Pons (tissue), 1 donor: ENCODE measurements around the gene DPH2.
A peak's percentile ranks its signal among the peaks of the same experiment; 100 is the strongest.

Source experiments
- DNase-seq: peaks from one replicate; pipeline ENCODE4 v3.0.0-alpha.2; 2016; ENCODE audit warnings: low spot score

The DPH2 gene

GRCh38 chr1:43983253-43983899 lies 13.6 kb downstream of the DPH2 start:
- no peak for DNase-seq

DNA sequence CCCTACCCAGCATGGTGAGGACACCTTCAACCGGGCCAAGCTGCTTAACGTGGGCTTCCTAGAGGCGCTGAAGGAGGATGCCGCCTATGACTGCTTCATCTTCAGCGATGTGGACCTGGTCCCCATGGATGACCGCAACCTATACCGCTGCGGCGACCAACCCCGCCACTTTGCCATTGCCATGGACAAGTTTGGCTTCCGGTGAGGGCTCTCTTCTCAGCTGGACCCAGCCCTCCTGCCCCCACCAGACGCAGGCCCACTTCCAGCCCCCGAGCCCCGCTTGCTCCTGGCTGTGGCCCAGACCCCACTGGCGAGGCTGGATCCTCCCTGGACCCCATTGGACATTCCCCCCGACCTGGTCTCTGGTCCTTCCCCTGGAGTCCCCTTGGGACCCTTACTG lies 15.0 kb downstream of the DPH2 start:
- no peak for DNase-seq

DNA sequence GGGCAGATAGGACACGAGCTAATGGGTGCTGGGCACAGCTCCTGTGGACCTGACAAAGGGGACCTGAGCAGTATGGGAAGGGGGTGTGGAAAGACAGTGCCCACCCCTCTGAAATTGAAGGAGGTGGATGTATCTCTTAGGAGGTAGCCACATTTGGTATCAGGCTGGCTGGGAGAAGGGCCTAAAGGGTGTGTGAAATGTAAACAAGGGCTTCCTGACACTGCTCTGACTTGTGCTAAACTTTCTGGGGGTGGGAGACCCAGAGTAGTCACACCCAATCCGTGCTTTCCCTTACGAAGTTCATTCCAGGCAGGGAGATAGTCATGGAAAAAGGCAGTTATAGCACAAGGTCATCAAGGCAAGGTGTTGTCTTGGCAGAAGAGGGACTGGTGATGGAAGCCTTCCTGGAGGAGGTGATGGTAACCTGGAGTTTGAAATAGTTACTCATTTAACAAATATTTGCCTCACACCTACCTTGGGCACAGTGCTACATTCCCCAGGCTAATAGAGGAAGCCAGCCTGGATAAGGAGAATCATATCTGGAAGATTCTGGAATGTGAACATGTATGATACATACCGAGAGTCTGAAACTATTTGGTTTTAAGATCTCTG lies 16.3 kb downstream of the DPH2 start:
- DNase-seq: no peak

- DNase-seq: no peak
These were observed 16.9 kb downstream of the DPH2 start for GRCh38 chr1:43986712-43987111.

DNA sequence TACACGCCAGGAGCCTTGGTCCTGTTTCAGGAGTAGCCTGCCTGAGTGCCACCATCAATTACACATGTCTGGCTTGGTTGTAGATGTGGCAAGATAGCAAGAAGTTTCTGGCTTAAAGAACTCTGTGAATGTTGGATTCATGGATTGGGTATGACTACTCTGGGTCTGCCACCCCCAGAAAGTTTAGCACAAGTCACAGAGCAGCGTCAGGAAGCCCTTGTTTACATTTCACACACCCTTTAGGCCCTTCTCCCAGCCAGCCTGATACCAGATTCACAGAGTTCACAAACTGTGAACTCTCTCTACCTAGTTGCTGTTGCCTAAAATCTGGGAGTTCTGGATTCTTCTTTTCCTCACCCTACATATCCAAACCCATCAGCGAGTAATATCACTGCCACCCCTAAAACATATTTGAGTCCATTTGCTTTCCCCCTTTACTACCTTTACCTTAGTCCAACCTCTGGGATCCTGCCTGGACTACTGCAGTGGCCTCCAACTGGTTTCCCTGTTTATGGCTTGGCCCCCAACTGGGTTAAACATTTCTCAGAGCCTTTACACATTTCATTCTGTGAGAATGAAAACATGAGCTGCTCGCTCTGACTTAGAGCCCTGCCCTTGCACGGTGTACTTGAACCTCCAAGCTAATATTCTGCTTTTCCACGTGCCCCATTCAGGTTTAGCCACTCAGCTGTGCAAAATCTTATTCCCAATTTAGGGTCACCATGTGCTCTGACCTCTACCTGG lies 17.5 kb downstream of the DPH2 start:
- DNase-seq: no peak

DNA sequence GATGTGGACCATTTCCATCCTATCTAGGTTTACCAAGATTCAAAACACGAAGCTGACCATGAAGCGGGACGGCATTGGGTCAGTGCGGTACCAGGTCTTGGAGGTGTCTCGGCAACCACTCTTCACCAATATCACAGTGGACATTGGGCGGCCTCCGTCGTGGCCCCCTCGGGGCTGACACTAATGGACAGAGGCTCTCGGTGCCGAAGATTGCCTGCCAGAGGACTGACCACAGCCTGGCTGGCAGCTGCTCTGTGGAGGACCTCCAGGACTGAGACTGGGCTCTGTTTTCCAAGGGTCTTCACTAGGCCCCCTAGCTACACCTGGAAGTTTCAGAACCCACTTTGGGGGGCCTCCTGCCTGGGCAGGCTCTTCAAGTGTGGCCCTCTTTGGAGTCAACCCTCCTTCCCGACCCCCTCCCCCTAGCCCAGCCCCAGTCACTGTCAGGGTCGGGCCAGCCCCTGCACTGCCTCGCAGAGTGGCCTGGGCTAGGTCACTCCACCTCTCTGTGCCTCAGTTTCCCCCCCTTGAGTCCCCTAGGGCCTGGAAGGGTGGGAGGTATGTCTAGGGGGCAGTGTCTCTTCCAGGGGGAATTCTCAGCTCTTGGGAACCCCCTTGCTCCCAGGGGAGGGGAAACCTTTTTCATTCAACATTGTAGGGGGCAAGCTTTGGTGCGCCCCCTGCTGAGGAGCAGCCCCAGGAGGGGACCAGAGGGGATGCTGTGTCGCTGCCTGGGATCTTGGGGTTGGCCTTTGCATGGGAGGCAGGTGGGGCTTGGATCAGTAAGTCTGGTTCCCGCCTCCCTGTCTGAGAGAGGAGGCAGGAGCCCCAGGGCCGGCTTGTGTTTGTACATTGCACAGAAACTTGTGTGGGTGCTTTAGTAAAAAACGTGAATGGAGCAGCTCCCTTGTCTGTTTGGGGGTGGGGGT lies 20.7 kb downstream of the DPH2 start:
- DNase-seq: no peak

DNA sequence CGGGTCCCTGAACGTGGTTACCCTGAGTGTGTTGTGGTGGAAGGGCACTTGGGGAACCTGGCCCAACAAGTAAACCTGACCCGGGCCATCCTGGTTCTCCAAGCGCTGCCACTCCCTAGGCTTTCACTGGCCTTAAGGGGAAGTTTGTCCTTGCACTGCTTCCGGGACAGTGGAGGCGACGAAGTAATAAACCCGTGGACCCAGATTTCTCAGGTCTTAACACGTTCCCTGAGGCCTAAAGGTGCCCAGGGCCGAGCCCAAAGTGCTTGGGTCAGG lies 21.3 kb downstream of the DPH2 start:
- DNase-seq: peak; percentile 30

DNA sequence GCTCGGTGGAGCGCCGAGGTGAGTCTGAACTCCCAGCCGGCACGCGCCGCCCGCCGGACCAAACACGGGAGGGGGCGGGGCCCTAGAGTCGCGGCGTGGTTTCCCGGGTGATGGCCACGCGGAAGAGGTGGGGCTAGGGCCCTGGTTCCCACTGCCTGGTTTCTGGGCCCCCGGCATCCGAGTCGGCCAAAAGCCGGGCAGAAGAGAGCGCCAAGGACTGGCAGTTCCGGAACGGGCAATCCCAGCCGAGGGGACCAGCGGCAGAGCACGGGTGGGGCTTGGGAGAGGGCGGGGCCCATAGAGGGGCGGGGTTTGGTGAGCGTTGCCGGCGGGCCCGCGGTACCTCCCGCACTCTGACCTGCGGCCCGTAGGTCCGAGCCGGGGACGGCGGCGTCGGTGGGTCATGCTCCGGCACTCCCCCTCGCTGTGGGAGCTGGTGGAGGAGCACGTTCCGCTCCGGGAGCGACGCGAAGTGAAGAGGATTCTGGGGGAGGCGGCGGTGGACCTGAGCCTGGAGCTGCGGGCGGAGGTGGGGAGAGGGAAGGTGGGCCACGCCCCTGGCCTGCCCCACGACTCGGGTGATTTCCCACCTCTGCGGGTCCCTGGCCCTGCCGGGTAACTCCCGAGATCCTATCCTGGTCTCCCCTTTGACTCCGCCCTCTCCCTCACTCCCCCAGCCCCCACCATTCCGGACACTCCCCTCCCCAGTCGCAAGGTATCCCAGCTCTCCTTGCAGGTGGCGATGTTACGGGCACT lies 21.8 kb downstream of the DPH2 start, which contains the start of gene CCDC24:
Gene CCDC24, plus strand, starts transcription at position 124 of the 756 bp plus-strand sequence. Its CDS starts 280 bp downstream, at position 404.
- DNase-seq: peak; percentile 67

DNA sequence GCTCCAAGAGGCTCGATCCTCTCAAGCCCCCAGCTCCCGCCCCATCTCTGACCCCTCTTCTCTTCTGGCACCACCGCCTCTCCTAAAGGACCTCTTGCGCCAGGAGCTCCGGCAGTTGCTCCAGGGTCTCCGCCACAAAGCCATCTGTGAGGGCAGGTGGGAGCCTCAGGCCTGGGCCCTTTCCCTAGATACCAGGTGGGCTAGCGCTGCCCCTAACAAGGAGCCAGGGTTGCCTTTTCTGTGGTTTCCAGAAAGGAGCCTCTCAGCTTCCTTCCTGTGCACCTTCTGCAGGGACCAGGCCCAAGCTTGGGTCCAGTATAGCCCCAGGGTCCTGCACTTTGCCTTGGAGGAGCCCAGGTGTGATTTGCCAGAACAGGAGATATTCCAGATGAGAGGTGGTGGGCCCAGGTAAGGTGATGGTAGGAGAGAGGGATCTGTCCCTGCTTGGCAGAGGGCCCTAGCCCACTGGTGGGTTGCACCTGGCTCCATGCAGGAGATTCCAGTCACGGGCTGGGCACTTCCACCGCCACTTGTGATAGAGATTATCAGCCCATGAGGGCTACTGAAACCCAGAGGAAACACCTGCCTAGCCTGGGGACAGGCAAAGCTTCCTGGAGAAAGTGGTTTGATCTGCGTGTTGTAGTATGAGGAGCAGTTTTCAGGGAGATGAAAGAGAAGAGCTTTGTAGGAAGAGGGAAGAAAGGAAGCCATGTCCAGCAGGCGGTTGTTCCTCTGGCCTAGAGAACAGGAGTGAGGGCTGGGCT lies 22.6 kb downstream of the DPH2 start:
- no peak for DNase-seq

DNA sequence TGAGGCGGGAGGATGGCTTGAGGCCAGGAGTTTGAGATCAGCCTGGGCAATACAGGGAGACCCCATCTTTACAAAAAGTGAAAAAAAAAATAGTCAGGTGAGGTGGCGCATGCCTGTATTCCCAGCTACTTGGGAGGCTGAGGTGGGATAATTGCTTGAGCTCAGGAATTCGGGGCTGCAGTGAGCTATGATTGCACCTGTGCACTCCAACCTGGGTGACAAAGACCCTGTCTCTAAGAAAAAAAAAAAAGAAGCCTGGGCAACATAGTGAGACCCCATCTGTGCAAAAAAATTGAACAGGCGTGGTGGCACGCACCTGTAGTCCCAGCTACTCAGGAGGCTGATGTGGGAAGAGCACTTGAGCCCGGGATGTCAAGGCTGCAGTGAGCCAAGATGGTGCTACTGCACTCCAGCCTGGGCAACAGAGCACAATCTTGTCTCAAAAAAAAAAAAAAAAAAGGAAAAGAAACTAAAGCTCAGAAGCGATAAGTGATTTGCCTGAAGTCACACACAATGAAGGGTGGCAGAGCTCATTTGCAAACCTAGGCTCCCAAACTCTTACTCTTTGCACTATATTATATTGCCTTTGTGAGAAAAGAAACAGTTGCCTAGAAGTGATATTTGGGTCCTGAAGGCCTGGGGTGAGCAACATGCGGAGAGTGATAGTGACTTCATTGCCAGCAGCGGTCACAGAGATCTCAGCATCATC lies 23.6 kb downstream of the DPH2 start:
- no peak for DNase-seq

- DNase-seq: no peak
These were observed 24.3 kb downstream of the DPH2 start for GRCh38 chr1:43994071-43994470.

- no peak for DNase-seq
These were observed 25.3 kb downstream of the DPH2 start for GRCh38 chr1:43994794-43995790.

DNA sequence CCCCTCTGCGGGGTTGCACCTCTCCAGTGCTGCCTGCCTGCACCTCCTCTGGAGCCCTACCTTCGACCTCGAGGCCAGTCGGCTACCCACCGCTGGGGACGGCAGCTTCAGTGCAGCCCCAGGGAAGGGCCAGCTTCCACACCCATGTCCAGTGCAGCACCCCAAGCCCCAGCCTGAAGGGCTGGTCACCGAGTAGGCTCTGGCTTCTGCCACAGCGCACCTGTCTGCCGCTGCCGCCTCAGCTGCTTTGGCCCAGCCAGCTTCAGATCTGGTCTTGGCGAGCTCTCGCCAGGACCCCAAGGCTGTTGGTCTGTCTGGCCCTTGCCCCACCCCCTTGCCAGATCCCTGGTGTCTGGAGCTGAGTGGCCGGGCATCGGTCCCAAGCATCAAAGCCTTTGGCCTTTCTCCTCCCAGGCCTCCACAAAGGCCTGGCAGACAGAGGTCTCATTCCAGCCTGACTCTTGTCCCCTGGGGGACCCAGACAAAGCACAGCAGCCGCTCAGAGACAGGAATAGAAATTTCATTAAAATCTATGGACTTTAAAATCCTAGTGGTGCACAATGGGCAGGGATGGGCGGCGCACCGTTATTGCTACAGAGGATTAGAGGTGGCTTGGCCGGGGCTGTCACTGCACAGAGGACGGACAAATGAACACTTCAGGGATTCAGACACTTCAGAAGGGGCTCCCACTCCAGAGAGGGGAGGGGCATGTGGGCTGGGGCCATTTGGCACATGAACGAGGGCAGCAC lies 26.3 kb downstream of the DPH2 start:
- DNase-seq: no peak

GRCh38 chr1:43996733-43997115 lies 26.9 kb downstream of the DPH2 start:
- no peak for DNase-seq

GRCh38 chr1:43997295-43997999 lies 27.6 kb downstream of the DPH2 start:
- DNase-seq: no peak

DNA sequence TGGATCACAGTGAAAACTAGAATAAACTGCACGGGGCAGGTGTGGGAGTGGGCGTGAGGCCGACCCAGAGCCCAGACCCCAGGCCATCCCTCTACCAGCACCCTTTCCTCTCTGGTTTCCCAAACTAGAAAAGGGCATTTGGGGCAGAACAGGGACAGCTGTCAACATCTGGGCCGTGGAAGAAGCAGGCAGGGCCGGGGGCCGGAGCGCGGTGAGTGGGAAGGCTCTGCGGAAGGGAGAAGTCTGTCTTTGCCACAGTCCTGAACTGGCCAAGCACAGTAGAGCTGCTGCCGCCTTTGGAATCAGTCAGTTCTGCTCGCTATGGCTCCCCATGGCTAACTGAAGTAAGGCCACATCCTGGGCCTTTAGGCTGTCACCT lies 28.2 kb downstream of the DPH2 start:
- no peak for DNase-seq

DNA sequence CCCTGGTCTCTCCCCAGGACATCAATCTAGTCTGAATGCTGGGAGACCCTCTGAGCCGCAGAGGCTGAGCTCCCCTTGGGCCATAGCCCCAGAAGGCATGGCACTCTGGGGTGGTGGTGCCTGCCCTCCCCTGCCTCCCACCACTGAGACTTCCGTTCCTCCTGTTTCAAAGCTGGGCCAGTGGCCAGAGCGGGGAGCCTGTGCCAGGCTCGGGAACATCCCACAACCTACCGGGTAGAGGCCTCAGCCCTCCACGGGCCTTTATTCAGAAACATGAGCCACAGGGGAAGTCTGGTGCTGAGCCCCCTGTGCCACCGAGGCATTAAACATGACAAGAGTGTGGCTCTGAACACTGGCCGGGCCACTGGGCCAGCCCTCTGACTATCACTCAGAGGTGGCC lies 29.6 kb downstream of the DPH2 start:
- no peak for DNase-seq
